ENCODE data around the gene FAM217A.
A peak's percentile ranks its signal among the peaks of the same experiment; 100 is the strongest.

Gene FAM217A

GRCh38 chr6:4084444-4085331, 5.8 kb upstream of the FAM217A start:
- no peak for DNase-seq

GRCh38 chr6:4074478-4075235, 4.3 kb downstream of the FAM217A start:
- DNase-seq: no peak

GRCh38 chr6:4071330-4071729, 7.6 kb downstream of the FAM217A start:
- DNase-seq: no peak

- DNase-seq: no peak
Observed at GRCh38 chr6:4069199-4069598, 9.7 kb downstream of the FAM217A start.

- no peak for DNase-seq
Observed at GRCh38 chr6:4067673-4068072, 11.3 kb downstream of the FAM217A start.

- DNase-seq: no peak
Observed at GRCh38 chr6:4066029-4066755, 12.7 kb downstream of the FAM217A start.

GRCh38 chr6:4059115-4059777, 19.7 kb downstream of the FAM217A start:
- DNase-seq: peak; percentile 88

GRCh38 chr6:4057036-4057435, 21.9 kb downstream of the FAM217A start:
- DNase-seq: no peak

GRCh38 chr6:4055420-4056041, 23.4 kb downstream of the FAM217A start:
- peak; percentile 79 for DNase-seq

- DNase-seq: no peak
Observed at GRCh38 chr6:4049246-4049645, 29.7 kb downstream of the FAM217A start.

- no peak for DNase-seq
Observed at GRCh38 chr6:4041480-4041879, 37.5 kb downstream of the FAM217A start.

GRCh38 chr6:4039348-4039747, 39.6 kb downstream of the FAM217A start:
- no peak for DNase-seq

- DNase-seq: no peak
Observed at GRCh38 chr6:4036581-4036980, 42.4 kb downstream of the FAM217A start.

- DNase-seq: no peak
Observed at GRCh38 chr6:4032475-4032874, 46.5 kb downstream of the FAM217A start.

GRCh38 chr6:4031442-4031841, 47.5 kb downstream of the FAM217A start:
- DNase-seq: no peak

GRCh38 chr6:4030669-4031068, 48.3 kb downstream of the FAM217A start:
- DNase-seq: no peak

GRCh38 chr6:4029687-4030086, 49.2 kb downstream of the FAM217A start:
- no peak for DNase-seq

- no peak for DNase-seq
Observed at GRCh38 chr6:4028051-4028450, 50.9 kb downstream of the FAM217A start.

GRCh38 chr6:4025681-4026080, 53.3 kb downstream of the FAM217A start:
- DNase-seq: no peak

- DNase-seq: no peak
Observed at GRCh38 chr6:4023240-4023639, 55.7 kb downstream of the FAM217A start.

- DNase-seq: no peak
Observed at GRCh38 chr6:4021854-4022695, 56.9 kb downstream of the FAM217A start.
